Hematopoietic multipotent progenitor cell treated with erythropoietin and hydrocortisone succinate and interleukin-3 and kit ligand, for 4 days (in vitro differentiated cells): ENCODE data around the gene LTK.
A peak's percentile ranks its signal among the peaks of the same experiment; 100 is the strongest.

Experiments
- DNase-seq: peaks from one replicate; pipeline ENCODE4 v3.0.0-alpha.2; 2015

The LTK gene

DNA sequence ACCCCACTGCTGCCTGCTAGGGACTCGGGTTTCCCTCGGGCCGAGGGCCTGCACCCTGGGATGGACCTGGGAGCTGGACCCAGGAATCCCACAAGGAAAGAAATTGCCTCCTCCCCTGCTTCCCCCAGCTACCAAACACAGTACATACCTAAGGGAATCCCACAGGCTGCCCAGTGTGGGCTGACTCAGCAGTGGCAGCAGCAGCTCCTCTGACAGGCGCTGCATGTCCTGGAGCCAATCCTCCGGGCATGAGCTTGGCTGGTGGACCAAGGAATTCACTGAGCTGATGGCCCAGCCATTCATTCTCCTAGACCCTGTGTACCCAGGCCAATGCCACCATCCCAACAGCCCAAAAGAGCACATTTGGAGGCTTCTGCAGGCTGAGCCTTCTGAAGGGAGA is 9.5 kb upstream of the LTK start:
- no peak for DNase-seq

DNA sequence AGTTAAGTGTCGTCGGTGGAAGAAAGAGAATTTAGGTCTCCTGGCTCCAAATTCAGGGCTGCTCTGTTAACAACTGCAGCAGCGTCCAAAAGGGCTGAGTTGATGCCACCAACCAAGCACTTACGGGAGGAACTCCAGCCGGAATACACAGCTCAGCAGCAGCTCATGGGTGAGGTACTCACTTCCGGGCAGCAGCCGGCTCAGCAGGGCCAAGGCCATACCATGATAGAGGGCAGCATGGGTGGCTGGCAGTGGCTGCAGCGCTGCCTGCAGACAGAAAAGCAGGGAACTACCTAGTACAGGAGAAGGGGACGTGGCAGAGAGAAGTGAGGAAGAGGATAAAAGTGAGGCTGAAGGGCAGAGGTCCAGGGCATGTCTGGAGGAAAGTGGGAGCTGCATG is 8.0 kb upstream of the LTK start:
- no peak for DNase-seq

DNA sequence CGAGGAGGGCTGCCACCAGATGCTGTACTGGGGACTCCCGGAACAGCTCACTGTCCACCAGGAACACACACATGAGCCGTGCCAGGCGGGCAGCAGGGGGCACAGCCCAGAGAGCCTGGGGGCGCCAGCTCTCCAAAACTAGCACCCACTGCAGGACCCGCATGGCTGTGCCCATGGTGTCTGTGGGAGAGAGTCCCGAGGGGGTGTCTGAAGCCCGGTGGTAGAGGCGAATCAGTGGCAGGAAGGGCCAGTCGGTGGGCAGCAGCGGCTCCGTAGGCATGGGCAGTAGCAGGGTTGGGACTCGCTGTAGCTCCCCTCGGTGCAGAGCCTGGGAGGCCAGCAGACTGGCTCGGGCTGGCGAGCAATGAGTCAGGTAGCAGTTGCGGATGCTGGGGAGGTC is 7.0 kb upstream of the LTK start:
- DNase-seq = no peak

DNA sequence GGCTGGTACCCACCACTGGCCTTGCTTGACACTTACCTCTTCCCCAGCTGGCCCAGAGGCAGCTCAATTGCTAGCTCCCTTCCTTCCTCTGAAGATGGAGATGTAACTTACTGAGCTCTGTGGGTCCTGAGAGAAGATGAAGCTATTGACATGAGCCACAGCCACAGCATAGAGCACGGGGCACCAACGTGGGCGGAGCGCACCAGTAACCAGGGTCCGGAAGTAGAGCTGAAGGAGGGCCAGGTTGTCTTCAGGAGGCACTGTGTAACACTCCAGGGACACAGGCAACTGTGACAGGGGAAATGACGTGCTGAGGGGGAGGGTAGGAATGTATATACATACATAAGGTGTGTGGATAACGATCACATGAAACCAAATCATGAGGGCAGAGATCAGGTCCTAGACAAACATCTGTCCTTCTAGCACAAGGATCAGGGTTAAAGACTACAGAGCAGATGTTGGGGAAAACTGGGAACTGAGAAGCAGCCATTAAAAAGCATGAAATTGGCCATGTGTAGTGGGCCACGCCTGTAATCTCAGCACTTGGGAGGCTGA is 4.3 kb upstream of the LTK start:
- DNase-seq = no peak

DNA sequence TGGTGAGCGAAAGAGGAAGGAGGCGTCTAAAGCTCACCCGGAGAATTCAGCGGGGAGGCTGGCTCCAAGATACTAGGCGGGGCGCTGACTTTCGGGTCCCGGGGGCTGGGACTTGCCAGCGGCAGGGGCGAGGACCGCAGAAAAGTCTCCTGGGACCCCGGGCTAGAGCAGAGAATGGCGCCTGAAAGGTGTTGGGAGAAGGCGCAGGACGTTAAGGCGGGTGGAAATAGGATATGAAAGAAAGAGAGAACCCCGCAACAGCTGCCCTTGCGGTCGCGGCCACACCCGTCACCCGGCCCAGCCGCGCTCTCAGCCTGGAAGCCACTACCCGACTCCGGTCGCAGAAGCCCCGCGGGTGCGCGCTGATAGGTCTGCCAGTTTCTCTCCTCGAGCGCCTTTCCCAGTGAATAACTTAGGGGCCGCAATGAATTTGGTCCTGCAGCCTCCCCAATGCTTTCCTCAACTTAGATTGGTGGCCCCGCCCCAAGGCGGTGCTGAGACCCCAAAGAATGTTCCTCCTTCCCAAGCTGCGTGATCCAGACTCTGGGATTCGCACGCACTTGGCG is 604 bp downstream of the LTK start:
- peak; percentile 82 for DNase-seq

DNA sequence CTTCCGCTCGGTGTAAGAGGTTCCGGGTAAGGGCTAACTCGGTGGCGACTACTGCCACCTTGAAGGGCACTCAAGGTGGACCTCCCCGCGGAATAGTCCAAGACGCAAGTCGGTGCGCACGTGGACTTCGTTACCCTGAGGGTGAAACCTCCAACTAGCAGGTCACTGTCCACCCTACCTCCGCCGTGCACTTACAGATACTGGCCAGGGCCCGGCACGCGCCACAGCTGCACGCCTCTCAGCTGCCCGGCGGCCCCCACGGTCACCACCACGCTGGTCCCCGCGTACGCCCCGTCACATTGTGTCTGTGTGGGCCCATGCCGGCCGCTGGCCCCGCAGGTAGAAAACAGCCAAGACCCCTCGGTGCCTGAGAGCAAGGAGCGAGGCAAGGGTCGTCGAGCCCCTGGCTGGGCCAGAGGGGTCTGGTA is 1.1 kb downstream of the LTK start:
- no peak for DNase-seq

DNA sequence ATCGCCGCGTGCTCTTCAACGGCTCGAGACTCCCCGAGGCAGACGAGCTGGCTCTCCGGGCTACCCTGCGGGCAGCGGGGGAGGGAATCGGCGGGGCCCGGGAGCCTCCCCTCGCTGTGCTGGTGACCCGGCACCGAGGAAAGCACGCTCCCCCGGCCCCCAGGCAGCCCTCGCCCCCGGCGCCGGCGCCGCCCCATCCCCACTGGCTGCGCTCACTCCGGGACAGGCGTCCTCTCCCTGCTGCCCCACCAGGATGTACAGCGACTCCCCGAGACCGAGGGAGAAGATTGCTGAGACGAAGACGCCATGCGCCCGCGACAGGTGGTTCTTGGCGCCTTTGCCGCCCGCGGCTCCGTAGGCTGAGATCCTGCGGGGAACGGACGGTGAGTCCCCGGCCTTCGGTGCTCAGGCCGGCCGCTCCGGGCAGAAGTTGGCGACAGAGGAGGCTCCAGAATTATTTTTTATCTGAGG is 1.7 kb downstream of the LTK start:
- DNase-seq = no peak

DNA sequence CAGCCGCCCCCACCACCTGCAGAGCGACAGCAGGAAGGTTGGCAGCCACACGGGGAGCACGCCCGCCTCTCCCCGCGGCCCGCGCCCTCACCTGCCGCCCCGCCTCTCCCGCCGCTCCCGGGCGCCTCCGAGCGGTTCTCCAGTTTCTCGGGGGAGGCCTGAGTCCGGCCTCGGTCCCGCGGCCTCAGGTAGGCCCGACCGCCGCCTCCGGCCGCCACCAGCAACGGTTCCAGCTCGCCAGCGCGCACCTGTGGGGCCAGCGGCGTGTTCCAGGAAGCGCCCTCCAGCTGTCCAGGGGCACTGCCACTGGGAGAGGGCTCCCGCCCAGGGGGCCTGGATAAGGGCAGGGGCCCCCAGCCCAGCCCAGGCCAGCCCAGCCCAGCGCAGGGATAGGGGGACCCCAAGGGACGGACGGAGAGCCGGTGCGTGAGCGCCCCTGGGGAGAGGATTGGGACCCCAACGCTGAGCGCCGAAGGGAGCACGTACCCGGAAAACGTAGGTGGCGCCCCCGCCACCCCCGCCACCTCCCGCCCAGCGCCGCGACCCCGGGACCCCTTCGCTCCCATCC is 2.2 kb downstream of the LTK start:
- DNase-seq = no peak

DNA sequence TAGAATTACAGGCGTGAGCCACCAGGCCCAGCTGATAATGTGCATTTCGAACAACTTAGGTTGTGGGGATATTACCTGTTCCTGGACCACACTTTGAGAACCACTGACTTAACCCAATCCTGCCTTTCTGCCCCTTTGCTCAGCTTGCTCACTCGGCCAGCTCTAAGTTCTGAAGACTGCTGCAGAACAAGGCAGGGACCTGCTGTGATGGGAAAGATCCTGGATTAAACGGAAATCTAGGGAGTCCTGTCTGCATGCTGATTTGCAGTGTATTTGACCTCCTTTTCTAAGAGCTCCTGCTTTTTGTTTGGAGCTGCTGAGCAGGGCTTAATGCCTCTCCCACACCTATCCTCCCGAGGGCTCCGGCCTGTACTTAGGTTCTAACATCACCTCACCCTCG is 2.9 kb downstream of the LTK start:
- no peak for DNase-seq

DNA sequence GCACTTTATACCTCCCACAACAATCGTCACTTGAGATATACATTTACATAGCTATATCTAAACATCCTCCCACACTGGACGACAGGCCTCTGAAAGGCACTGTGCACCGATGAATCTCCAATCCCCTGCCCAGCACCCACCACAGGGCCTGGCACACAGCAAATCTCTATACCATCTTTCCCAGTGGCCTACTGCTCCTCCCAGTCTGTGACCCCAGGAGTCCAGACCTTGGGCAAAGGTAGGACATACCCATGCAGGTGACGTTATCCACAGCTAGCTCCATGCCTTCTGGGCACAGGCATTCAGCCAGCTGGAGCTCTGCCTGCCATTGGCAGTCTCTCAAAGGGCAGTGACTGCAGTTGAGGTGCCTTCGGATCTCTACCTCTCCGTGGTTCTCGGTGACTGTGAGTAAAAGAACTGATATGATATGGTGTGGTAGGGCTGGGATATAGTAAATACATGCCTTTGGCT is 5.8 kb downstream of the LTK start:
- no peak for DNase-seq

DNA sequence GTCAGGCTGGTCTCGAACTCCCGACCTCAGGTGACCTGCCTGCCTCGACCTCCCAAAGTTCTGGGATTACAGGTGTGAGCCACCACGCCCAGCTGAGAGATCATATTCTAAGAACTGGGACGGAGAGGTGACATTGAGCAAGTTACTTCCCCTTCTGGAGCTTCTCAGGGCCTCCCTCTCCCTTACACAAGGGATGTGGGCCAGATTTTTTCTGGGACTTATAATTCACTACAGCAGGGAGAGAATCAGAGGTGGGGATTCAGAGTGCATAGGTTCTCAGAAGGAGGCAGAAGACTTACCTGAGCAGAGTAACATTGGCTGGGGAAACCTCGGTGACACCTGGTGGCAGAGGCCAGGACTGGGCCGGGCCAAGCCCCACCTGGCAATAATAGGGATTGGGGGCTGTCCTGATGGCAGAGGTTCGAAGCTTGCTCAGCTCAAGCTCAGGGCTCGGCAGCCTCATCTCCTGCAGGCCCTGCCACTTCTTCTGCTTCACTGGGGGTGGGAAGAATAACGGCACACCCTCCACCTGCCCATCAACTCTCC is 6.8 kb downstream of the LTK start:
- DNase-seq = no peak

DNA sequence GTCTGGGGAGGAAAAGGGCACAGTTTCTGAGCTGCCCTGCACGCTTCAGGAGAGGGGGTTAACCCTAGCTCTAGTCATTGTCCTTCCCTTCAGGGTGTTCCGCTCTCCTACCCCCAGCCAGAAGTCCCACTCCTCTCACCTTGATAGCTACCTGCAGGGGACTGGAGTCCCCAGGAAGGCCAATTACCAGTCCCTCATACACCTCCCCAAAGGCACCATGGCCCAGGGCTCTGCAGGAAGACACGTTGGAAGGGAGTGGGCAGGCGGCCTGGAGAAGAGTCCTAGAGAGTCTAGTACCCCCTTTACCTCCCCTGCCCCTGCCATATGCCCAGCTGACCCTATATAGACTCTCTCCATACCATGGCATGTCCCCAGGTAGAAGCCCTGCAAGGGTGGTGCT is 7.9 kb downstream of the LTK start:
- no peak for DNase-seq

DNA sequence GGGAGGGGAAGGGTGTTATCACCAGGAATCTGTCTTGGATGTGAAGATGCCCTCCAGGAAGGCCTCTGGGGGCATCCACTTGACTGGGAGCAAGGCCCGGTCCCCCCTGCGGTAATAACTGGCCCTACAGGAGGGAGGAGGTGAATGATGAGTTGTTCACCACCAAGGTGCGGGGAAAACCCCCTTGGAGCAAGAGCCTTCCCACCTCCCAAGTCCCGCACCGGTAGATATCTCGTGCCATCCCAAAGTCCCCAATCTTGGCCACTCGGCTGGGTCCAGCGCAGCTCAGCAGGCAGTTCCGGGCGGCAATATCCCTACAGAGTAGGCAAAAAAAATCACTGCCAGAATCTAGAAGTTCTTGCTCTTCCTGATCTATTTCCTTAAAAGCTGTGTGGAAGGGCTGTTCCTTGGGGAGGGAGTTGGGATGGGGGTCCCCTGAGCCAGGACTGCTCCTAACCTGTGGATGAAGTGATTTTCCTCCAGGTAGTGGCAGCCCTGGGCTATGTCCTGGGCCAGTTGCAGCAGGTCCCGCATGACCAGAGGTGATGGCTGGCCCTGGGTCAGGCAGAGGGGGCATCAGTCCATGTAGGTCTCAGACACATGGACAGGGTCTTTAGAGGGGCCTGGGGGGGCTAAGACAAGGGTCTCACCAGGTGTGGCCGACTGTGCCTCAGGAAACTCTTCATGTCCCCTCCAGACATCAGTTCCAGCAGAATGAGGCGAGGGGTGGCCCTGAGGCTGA is 8.7 kb downstream of the LTK start:
- DNase-seq = no peak

DNA sequence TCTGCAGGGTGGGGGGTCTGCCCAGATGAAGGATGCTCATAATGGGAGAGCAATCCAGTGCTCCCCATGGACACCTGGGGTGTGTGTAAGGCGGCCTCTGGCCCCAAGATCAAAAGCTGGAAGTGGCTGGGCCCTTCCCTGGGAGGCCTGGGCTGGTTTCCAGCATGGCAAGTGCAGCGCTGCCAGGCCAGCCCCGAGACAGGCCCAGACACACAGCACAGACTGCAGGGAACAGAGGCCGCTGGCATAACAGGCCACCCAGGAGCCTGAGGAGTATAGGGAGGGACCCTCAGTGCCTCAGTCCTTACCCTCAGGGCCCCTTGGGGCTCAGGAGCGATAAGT is 10.0 kb downstream of the LTK start:
- no peak for DNase-seq

DNA sequence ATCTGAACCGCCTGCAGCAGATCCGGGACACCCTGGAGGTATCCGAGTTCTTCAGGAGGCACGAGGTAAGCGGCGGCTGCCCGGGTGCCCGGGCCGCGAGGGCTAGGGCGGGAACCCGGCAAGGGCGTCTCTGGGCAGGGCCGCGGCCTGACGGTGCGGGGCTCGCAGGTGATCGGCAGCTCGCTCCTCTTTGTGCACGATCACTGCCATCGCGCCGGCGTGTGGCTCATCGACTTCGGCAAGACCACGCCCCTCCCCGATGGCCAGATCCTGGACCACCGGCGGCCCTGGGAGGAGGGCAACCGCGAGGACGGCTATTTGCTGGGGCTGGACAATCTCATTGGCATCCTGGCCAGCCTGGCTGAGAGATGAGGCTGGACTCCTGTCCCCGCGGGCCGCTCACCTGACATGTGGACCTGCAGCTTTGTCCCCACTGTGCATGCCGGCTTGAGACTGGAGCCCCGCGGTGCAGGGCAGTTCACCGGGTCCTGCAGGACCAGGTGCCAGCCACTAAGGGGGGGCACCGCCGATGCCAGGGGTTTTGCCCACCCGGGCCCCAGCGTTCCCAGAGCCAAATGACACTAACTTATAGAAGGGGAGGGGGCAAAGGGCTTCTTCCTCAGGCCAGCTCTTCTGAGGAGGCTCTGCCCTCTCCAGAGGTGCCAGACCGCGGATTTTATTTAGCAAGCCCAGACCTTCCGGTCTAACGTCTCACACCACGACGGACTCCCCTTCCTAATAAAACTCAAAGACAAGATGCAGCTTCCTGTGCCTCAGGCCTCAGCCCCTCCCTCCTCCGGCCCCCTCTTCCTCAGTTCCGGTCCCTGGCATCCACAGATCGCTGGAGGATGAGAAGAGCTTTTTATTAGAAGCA is 10.6 kb downstream of the LTK start:
- peak; percentile 87 for DNase-seq

DNA sequence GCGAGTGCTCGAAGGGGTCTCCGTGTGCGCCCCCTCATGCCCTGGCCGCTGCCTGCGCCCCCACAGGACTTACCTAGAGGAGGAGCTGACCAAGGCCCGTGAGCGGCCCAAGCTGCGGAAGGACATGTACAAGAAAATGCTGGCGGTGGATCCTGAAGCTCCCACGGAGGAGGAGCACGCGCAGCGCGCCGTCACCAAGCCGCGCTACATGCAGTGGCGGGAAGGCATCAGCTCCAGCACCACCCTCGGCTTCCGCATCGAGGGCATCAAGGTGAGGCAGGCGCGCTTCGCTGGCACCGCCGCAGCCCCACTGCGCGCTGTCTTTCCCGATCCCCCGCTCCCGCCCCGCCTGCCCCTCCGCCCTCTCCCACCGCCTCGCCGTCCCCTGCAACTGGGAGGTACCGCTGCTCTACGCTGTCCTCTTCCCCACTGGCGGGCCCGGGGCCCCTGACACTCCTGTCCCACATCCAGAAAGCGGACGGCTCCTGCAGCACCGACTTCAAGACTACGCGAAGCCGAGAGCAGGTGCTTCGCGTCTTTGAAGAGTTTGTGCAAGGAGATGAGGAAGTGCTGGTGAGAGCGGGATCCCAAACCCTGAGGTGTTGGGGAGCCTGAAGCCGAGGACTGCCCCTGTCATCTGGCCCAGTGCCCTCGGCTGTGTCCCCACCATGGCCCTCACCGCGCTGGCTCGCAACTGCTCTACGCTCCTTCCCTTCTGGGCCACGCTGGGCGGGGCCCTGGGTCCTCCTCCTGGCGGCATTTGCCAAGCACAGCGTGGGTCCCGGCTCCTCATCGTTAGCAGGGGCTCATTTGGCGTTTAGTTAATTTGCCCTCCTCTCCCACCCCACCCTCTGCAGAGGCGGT is 11.5 kb downstream of the LTK start:
- peak; percentile 61 for DNase-seq

DNA sequence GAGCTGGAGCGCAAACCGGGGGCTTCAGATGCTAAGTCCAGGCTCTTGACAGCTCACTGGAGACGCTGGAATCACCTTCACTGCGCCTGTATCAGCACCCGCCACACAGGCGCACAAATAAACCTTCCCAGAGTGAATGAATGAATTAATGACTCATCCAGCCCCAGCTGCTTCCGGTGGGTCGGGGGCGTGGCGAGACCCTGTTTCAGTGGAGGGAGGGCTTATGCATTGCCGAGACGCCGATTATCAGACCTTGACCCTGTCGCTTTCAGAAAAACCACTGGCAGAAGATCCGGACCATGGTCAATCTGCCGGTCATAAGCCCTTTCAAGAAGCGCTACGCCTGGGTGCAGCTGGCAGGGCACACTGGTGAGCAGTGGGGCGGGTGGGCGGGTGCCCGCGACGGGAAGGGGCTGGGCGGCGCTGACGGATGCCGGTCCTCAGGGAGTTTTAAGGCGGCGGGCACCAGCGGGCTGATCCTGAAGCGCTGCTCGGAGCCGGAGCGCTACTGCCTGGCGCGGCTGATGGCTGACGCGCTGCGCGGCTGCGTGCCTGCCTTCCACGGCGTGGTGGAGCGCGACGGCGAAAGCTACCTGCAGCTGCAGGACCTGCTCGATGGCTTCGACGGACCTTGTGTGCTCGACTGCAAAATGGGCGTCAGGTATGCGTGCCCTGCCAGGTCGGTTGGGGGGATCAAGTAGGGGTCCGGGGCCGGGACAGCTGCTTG is 12.3 kb downstream of the LTK start:
- peak; percentile 54 for DNase-seq

DNA sequence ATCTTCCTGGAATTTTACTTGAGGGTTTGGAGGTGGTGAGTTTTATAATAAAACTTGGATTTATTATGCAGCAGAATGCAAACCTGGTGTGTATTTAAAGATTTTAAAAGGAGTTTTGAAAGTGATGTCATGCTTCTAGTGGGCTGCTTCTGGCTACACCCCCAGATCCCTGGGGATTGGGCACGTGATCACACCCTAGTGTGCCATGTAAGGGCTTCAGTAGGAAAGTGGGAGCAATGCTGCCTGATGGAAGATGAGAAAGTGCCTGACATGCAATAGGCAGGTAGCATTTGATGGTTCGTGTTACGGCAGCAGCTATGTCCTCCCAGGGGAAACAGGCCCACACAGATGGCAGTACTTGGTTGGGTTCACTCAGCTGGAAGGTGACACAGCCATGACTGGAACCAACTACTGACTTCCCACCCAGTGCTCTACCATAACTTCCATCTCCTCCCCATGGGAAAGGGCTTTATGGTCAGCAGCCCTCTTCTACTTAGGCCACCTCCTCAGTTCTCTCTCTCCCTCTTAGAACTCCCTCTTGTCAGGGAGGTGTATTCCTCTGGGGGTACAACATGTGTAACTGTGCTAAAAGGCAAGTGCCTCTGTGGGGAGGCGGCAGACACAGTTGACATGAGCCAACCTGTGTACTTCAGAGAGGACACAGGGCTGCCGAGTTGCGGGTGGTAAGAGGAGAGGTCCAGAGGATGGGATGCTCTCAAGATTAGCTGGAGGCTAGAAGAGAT is 14.3 kb downstream of the LTK start:
- DNase-seq = no peak

DNA sequence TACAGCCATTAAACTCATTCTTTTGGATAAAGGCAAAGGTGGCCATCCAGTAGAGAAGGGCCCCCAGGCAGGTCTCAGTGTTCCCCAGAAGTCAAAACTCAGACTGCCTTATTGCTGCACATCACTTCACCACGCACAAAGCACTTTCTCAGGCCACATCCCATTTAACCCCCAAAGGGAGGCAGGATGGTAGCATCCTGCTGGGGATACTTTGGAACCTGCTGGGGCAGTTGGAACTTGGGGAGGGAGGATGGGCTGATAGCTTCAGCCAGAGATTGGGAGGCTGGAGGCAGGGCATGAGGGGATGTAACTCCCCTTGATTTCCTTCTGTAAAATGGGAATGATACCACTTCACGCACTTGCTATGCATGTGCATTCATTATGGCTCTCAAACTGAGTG is 15.0 kb downstream of the LTK start:
- no peak for DNase-seq
